ENCODE results near the gene PPIL6.

Gene PPIL6

GRCh38 chr6:109406196-109406595 is 34.2 kb downstream of the PPIL6 start:
- Histone ChIP-seq H4K20me1 (ENCODE audit: insufficient read depth, low read length) (no peaks in the 10 kb centered on the region), H3K4me1 (ENCODE audit: low read length) (no peaks in the 10 kb centered on the region), H3K36me3 (replicated peaks; ENCODE audit: low read depth, low read length) (no peaks in the 10 kb centered on the region), H3K27me3 (ENCODE audit: low read depth, low read length) (no peaks in the 10 kb centered on the region; the same call in 1 of the 2 replicates), H3K27ac (ENCODE audit: low read length) (no peak overlapping the region), H3K4me3 (ENCODE audit: low read length) (no peak overlapping the region), H3K4me2 (ENCODE audit: low read length) (no peak overlapping the region), H3K79me2 (ENCODE audit: low read length) (no peaks in the 10 kb centered on the region), H3K9ac (ENCODE audit: low read length) (no peak overlapping the region), H3K9me3 (ENCODE audit: insufficient read depth, low read length) (no peaks in the 10 kb centered on the region), H2AFZ (ENCODE audit: low read depth, low read length) (no peak overlapping the region)
- TF ChIP-seq CTCF (IDR thresholded peaks at IDR 0.05; ENCODE audit: low read depth, low read length) (no peak), EZH2phosphoT487 (IDR thresholded peaks at IDR 0.05; ENCODE audit: low read depth) (no peak)

GRCh38 chr6:109397020-109397419 is 43.4 kb downstream of the PPIL6 start:
- TF ChIP-seq CTCF (IDR thresholded peaks at IDR 0.05; ENCODE audit: low read depth, low read length), result peak; percentile 54
- TF ChIP-seq EZH2phosphoT487 (IDR thresholded peaks at IDR 0.05; ENCODE audit: low read depth), result no peak
- H3K4me2 ChIP-seq (ENCODE audit: low read length), result peak overlapping the region; percentile 80
- H3K9ac ChIP-seq (ENCODE audit: low read length), result peak overlapping the region; percentile 39; the same call in 1 of the 2 replicates

GRCh38 chr6:109396046-109396718 is 44.2 kb downstream of the PPIL6 start:
- H3K27ac ChIP-seq (ENCODE audit: low read length), result peak overlapping the region; percentile 58
- TF ChIP-seq CTCF (IDR thresholded peaks at IDR 0.05; ENCODE audit: low read depth, low read length) (no peak), EZH2phosphoT487 (IDR thresholded peaks at IDR 0.05; ENCODE audit: low read depth) (no peak)
- H3K79me2 ChIP-seq (ENCODE audit: low read length), result no peaks in the 10 kb centered on the region
- peak overlapping the region; percentile 80 for H3K4me2 ChIP-seq (ENCODE audit: low read length)
- no peak overlapping the region; the same call in 1 of the 2 replicates for H2AFZ ChIP-seq (ENCODE audit: low read depth, low read length)
- H3K9ac ChIP-seq (ENCODE audit: low read length), result peak overlapping the region; percentile 39; the same call in 1 of the 2 replicates
- H3K9me3 ChIP-seq (ENCODE audit: insufficient read depth, low read length), result no peaks in the 10 kb centered on the region
- H4K20me1 ChIP-seq (ENCODE audit: insufficient read depth, low read length), result no peaks in the 10 kb centered on the region
- H3K4me3 ChIP-seq (ENCODE audit: low read length), result peak overlapping the region; percentile 56
- H3K27me3 ChIP-seq (ENCODE audit: low read depth, low read length), result no peaks in the 10 kb centered on the region
- H3K4me1 ChIP-seq (ENCODE audit: low read length), result peaks cover 34% of the 10 kb centered on the region
- H3K36me3 ChIP-seq (replicated peaks; ENCODE audit: low read depth, low read length), result no peaks in the 10 kb centered on the region

More at GRCh38 chr6:109397020-109397419, 43.4 kb downstream of the PPIL6 start:
- H4K20me1 ChIP-seq (ENCODE audit: insufficient read depth, low read length), result no peaks in the 10 kb centered on the region
- no peaks in the 10 kb centered on the region for H3K9me3 ChIP-seq (ENCODE audit: insufficient read depth, low read length)
- H3K4me3 ChIP-seq (ENCODE audit: low read length), result peak overlapping the region; percentile 56
- H3K27me3 ChIP-seq (ENCODE audit: low read depth, low read length), result no peaks in the 10 kb centered on the region
- peaks cover 34% of the 10 kb centered on the region for H3K4me1 ChIP-seq (ENCODE audit: low read length)
- peak overlapping the region; percentile 58; the same call in 1 of the 2 replicates for H3K27ac ChIP-seq (ENCODE audit: low read length)
- H2AFZ ChIP-seq (ENCODE audit: low read depth, low read length), result no peak overlapping the region
- H3K36me3 ChIP-seq (replicated peaks; ENCODE audit: low read depth, low read length), result no peaks in the 10 kb centered on the region
- H3K79me2 ChIP-seq (ENCODE audit: low read length), result no peaks in the 10 kb centered on the region

GRCh38 chr6:109393886-109394281 is 46.5 kb downstream of the PPIL6 start:
- Histone ChIP-seq H3K9ac (ENCODE audit: low read length) (no peak overlapping the region), H2AFZ (ENCODE audit: low read depth, low read length) (no peak overlapping the region), H3K9me3 (ENCODE audit: insufficient read depth, low read length) (no peaks in the 10 kb centered on the region), H4K20me1 (ENCODE audit: insufficient read depth, low read length) (no peaks in the 10 kb centered on the region), H3K4me2 (ENCODE audit: low read length) (no peak overlapping the region), H3K4me3 (ENCODE audit: low read length) (no peak overlapping the region), H3K36me3 (replicated peaks; ENCODE audit: low read depth, low read length) (no peaks in the 10 kb centered on the region), H3K27ac (ENCODE audit: low read length) (no peak overlapping the region), H3K4me1 (ENCODE audit: low read length) (peaks cover 34% of the 10 kb centered on the region), H3K27me3 (ENCODE audit: low read depth, low read length) (no peaks in the 10 kb centered on the region), H3K79me2 (ENCODE audit: low read length) (no peaks in the 10 kb centered on the region)
- TF ChIP-seq CTCF (IDR thresholded peaks at IDR 0.05; ENCODE audit: low read depth, low read length), result no peak
- TF ChIP-seq EZH2phosphoT487 (IDR thresholded peaks at IDR 0.05; ENCODE audit: low read depth), result no peak

Measured in OCI-LY3 (cell line).